ENCODE measurements around the gene TRAF2. TPM values are rescaled to one million over a fixed set of nuclear protein-coding genes. Genes with fewer than 3 reads are reported as not detected.

TRAF2 gene
- total RNA-seq, 1 donor from 2014 or later, result 16.5 TPM

DNA sequence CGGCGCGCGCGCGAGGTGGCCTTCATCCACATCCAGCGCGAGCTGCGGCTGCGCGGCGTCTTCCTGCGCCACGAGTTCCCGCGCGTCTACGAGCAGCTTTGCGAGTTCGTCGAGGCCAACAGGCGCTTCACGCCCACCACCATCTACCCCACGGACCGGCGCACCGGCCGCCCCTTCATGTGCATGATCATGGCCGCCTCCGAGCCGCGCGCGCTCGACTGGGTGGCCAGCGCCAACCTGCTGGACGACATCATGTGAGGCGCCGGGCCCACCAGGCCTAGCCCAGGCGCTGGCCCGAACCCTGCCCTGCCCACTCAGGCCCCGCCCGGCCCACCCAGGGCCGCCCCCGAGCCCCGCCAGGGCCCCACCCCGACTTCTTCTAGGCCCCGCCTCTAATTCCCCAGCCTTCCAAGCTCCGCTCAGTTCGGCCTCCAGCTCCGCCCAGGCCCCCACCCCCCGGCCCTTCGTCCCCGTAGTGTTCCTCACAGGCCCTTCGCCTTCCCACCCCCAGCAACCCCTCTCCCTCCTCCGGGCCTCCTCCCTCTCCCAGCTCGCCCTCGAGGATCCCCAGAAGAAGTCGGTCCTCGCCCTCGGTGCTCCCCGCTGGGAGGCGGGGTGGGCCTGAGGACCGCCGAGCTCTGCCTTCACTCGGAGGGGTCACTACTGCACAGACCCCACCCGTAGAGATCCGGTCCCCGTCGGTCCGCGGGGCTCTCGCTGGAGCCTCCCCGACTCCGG lies 39.1 kb upstream of the TRAF2 start:
- peak overlapping the region; percentile 86 for H3K27ac ChIP-seq
- intact Hi-C loops (cut with DNase I), result no loop called here
- peaks cover 16% of the 10 kb centered on the region for H3K36me3 ChIP-seq
- H3K9me3 ChIP-seq, result no peaks in the 10 kb centered on the region
- DNase-seq (peak; percentile 75), ATAC-seq (peak; percentile 28 to 43)
- peak overlapping the region; percentile 94 for H3K4me3 ChIP-seq
- TF ChIP-seq, protein P1, sequence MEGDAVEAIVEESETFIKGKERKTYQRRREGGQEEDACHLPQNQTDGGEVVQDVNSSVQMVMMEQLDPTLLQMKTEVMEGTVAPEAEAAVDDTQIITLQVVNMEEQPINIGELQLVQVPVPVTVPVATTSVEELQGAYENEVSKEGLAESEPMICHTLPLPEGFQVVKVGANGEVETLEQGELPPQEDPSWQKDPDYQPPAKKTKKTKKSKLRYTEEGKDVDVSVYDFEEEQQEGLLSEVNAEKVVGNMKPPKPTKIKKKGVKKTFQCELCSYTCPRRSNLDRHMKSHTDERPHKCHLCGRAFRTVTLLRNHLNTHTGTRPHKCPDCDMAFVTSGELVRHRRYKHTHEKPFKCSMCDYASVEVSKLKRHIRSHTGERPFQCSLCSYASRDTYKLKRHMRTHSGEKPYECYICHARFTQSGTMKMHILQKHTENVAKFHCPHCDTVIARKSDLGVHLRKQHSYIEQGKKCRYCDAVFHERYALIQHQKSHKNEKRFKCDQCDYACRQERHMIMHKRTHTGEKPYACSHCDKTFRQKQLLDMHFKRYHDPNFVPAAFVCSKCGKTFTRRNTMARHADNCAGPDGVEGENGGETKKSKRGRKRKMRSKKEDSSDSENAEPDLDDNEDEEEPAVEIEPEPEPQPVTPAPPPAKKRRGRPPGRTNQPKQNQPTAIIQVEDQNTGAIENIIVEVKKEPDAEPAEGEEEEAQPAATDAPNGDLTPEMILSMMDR (IDR thresholded peaks at IDR 0.05), result no peak
- peaks cover 33% of the 10 kb centered on the region for H3K27me3 ChIP-seq (ENCODE audit: low read depth)
- peaks cover 48% of the 10 kb centered on the region for H3K4me1 ChIP-seq

DNA sequence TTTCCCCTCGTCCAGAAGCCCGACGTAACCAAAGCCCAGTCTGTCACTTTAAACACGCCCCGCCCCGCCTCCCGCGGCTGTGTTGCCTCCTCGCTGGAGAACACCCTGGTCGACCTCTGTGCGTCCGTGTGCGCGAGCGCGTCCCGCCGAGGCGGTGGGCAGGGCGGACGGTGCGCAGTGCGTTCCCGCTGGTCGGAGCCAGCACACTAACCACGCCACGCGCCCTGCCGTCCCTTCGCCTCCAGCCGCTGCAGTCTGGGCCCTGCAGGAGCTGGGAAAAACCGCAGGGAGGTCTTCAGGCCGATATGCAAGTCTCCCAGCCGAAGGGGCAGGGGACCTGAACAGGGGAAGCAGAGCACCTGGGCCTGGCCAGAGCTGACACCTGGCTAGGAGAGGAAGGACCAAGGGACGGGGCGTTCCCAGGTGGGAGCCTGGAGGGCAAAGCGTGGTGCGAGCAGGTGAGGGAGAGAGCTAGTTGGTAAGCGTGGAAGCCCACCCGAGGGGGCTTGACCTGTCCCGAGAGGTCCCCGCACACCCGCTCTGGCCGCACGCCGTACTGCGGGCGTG lies 38.4 kb upstream of the TRAF2 start:
- TF ChIP-seq, protein P1 (IDR thresholded peaks at IDR 0.05), result no peak
- DNase-seq (peak; percentile 95), ATAC-seq (peak; percentile 65 to 72)
- Histone ChIP-seq H3K36me3 (peaks cover 16% of the 10 kb centered on the region), H3K27me3 (ENCODE audit: low read depth) (peaks cover 32% of the 10 kb centered on the region), H3K9me3 (no peaks in the 10 kb centered on the region), H3K4me3 (peak overlapping the region; percentile 94), H3K4me1 (peaks cover 42% of the 10 kb centered on the region), H3K27ac (peak overlapping the region; percentile 86)
- intact Hi-C loops (cut with DNase I), result no loop called here

GRCh38 chr9:136848393-136849037 lies 37.8 kb upstream of the TRAF2 start:
- ATAC-seq (peak; percentile 4 to 48), DNase-seq (no peak)
- Histone ChIP-seq H3K9me3 (no peaks in the 10 kb centered on the region), H3K4me1 (peaks cover 36% of the 10 kb centered on the region), H3K27me3 (ENCODE audit: low read depth) (peaks cover 26% of the 10 kb centered on the region), H3K27ac (peak overlapping the region; percentile 86), H3K36me3 (peaks cover 16% of the 10 kb centered on the region), H3K4me3 (peak overlapping the region; percentile 94)
- intact Hi-C loops (cut with DNase I), result no loop called here
- TF ChIP-seq, protein P1 (IDR thresholded peaks at IDR 0.05), result no peak

- peak; percentile 93 to 94 for ATAC-seq
- H3K4me1 ChIP-seq, result peaks cover 28% of the 10 kb centered on the region
- H3K27me3 ChIP-seq (ENCODE audit: low read depth), result peaks cover 19% of the 10 kb centered on the region
- H3K4me3 ChIP-seq, result peak within 1 kb of the TSS; percentile 94
- H3K9me3 ChIP-seq, result no peaks in the 10 kb centered on the region
- DNase-seq, result peak; percentile 99
- peaks cover 16% of the 10 kb centered on the region for H3K36me3 ChIP-seq
- intact Hi-C loops (cut with DNase I), result no loop called here
- peak within 1 kb of the TSS; percentile 86 for H3K27ac ChIP-seq
- TF ChIP-seq, protein P1 (IDR thresholded peaks at IDR 0.05), result no peak
Observed at GRCh38 chr9:136849038-136849959, 37.0 kb upstream of the TRAF2 start, which contains the start of gene PHPT1. Gene PHPT1, plus strand, starts transcription at chr9:136849409. Its CDS starts 22 bp downstream, at chr9:136849431.

All from lower lobe of right lung (tissue), 2 donors.